Left ventricle myocardium inferior (tissue), 1 donor: ENCODE data around the gene SPAG4. TPM values are rescaled to one million over a fixed set of nuclear protein-coding genes. Genes with fewer than 3 reads are reported as not detected.

Experiments used
- DNase-seq: peaks from one replicate; pipeline ENCODE4 v3.0.0-alpha.2; 2020
- H3K27ac ChIP-seq: fragments of 200-600 bp; replicated peaks from 2 replicates; pipeline ENCODE4 v1.8.0; 2021
- H3K27me3 ChIP-seq: fragments of 200-600 bp; 2 replicates; pipeline ENCODE4 v1.8.0; 2021; ENCODE audit warnings: low read depth
- H3K36me3 ChIP-seq: fragments of 200-600 bp; 2 replicates; pipeline ENCODE4 v1.8.0; 2021
- H3K4me1 ChIP-seq: fragments of 200-600 bp; 2 replicates; pipeline ENCODE4 v1.8.0; 2021
- H3K4me3 ChIP-seq: fragments of 200-600 bp; 2 replicates; pipeline ENCODE4 v1.8.0; 2021; ENCODE audit warnings: mild to moderate bottlenecking, moderate library complexity
- H3K9me3 ChIP-seq: fragments of 200-600 bp; replicated peaks from 2 replicates; pipeline ENCODE4 v1.8.0; 2021
- CTCF ChIP-seq: fragments of 200-600 bp; IDR thresholded peaks from 2 replicates; pipeline ENCODE4 v1.8.0; 2021; ENCODE audit warnings: antibody characterized with exemption, mild to moderate bottlenecking, borderline replicate concordance
- intact Hi-C: fragments of 100-400 bp; cut with micrococcal nuclease; formaldehyde crosslinking; loops from one replicate; pipeline ENCODE4 v1.11.0; 2022
- total RNA-seq: library from RNA; stranded (reverse); fragmentation: NEBNext Ultra II Directional; extraction: Animal tissue kit (Norgen Biotek cat#: 25700); gene quantifications from one replicate; pipeline ENCODE4 v1.2.1, GENCODE V29; 2021
- donor health status: DM: no; HTN: yes; CAD: no; lungs with severe emphysema.

Gene SPAG4
- total RNA-seq, 1 donor from 2014 or later = 2.3 TPM

DNA sequence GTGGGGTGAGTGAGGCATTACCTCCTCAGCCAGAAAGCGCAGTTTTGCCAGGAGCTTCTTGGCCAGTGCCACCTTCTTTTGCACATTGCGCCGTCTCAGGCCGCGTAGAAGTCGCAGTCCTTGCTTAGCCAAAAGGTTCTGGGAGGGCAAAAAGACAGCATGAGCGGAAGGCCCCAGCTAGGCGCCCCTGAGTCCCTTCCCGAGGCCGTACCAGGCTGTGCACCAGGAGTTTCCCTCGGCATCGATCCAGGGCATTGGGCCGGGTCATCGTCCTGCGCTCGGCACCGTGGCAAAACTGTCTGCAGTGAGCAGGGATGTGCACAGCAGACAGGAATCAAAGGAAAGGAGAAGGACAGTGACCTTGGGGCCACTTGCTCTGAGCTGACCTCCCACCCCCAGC is 20.2 kb upstream of the SPAG4 start:
- Histone ChIP-seq H3K9me3 (no peaks in the 10 kb centered on the region), H3K4me1 (peaks cover 1% of the 10 kb centered on the region), H3K36me3 (no peaks in the 10 kb centered on the region), H3K27me3 (peaks cover 35% of the 10 kb centered on the region), H3K4me3 (no peak overlapping the region), H3K27ac (no peak overlapping the region)
- intact Hi-C loops = no loop called here
- no peak for DNase-seq
- no peak for TF ChIP-seq CTCF

DNA sequence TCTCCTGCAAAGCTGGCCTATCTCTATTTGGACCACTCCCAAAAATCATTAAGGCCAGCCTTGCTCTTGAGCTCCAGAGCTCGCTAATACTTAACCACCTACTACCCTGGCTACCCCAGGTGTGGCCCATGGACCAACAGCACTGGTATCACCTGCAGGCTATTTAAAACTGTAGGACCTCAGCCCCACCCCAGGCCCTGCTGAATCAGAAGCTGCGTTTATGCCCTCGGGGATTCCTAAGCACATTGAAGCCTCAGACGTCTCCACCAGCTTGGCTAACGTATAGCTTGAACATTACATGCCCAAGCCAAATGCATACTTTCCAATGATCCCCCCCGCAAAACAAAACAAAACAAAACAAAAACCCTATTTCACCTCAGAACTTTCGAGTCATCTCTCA is 19.7 kb upstream of the SPAG4 start:
- no peak for TF ChIP-seq CTCF
- H3K27me3 ChIP-seq = peaks cover 39% of the 10 kb centered on the region
- H3K4me3 ChIP-seq = no peak overlapping the region
- no peaks in the 10 kb centered on the region for H3K9me3 ChIP-seq
- no peaks in the 10 kb centered on the region for H3K36me3 ChIP-seq
- H3K27ac ChIP-seq = no peak overlapping the region
- peaks cover 6% of the 10 kb centered on the region for H3K4me1 ChIP-seq
- intact Hi-C loops = no loop called here
- no peak for DNase-seq

- Histone ChIP-seq H3K27ac (no peak overlapping the region), H3K4me3 (no peak overlapping the region), H3K9me3 (no peaks in the 10 kb centered on the region), H3K4me1 (peaks cover 19% of the 10 kb centered on the region), H3K36me3 (no peaks in the 10 kb centered on the region), H3K27me3 (peaks cover 48% of the 10 kb centered on the region)
- DNase-seq = no peak
- intact Hi-C loops = no loop called here
- TF ChIP-seq CTCF = no peak
Observed at GRCh38 chr20:35597186-35597585, 18.4 kb upstream of the SPAG4 start.

DNA sequence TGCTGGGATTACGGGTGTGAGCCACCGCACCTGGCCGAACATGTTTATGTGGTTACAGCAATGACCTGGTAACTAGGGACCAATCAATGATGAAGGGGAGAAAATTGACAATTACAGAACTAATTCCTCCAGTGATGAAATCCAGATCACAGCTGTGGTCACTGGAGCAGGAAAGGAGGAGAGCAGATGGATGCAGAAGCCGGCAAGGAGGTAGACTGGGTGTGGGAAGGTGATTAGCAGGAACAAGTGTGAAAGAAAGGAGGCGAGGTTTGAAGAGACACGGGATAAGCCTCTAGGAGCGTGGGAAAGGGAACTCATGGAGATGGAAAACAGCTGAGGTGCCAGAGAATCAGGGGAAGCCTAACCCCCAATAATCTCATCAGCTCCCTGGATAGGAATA is 17.2 kb upstream of the SPAG4 start:
- Histone ChIP-seq H3K4me3 (no peak overlapping the region), H3K27ac (no peak overlapping the region), H3K36me3 (no peaks in the 10 kb centered on the region), H3K9me3 (no peaks in the 10 kb centered on the region), H3K27me3 (peaks cover 50% of the 10 kb centered on the region), H3K4me1 (peaks cover 20% of the 10 kb centered on the region)
- TF ChIP-seq CTCF = no peak
- no peak for DNase-seq
- intact Hi-C loops = no loop called here

GRCh38 chr20:35598899-35599775 is 16.5 kb upstream of the SPAG4 start:
- Histone ChIP-seq H3K4me1 (peaks cover 20% of the 10 kb centered on the region), H3K27me3 (peaks cover 50% of the 10 kb centered on the region)
- no peak for TF ChIP-seq CTCF

More at GRCh38 chr20:35598899-35599775, 16.5 kb upstream of the SPAG4 start:
- Histone ChIP-seq H3K4me3 (no peak overlapping the region), H3K36me3 (no peaks in the 10 kb centered on the region), H3K9me3 (no peaks in the 10 kb centered on the region), H3K27ac (no peak overlapping the region)
- DNase-seq = no peak
- intact Hi-C loops = no loop called here
